Trophoblast cell (in vitro differentiated cells and primary cell): ENCODE measurements around the gene CREB5.

Source experiments
- DNase-seq, 2 donors: peaks; one replicate each; pipeline ENCODE4 v3.0.0-alpha.2; 2016
- H2AFZ ChIP-seq: 2 replicates; pipeline ENCODE4 v1.6.1; 2013; ENCODE audit warnings: low read length, moderate library complexity, mild to moderate bottlenecking; ENCODE audit not compliant: insufficient read depth, poor library complexity
- H2AK5ac ChIP-seq: 2 replicates; pipeline ENCODE4 v1.6.1; 2013; ENCODE audit warnings: mild to moderate bottlenecking, low read length
- H2BK120ac ChIP-seq: 2 replicates; pipeline ENCODE4 v1.6.1; 2013; ENCODE audit warnings: low read length, mild to moderate bottlenecking, moderate library complexity; ENCODE audit not compliant: insufficient read depth, poor library complexity
- H2BK12ac ChIP-seq: 2 replicates; pipeline ENCODE4 v1.6.1; 2013; ENCODE audit warnings: mild to moderate bottlenecking, low read length, moderate library complexity
- H2BK5ac ChIP-seq: 2 replicates; pipeline ENCODE4 v1.6.1; 2013; ENCODE audit warnings: low read length, low read depth, moderate library complexity, mild to moderate bottlenecking; ENCODE audit not compliant: poor library complexity
- H3K14ac ChIP-seq: 2 replicates; pipeline ENCODE4 v1.6.1; 2013; ENCODE audit warnings: mild to moderate bottlenecking, low read length
- H3K18ac ChIP-seq: 2 replicates; pipeline ENCODE4 v1.6.1; 2013; ENCODE audit warnings: mild to moderate bottlenecking, low read length
- H3K23ac ChIP-seq: 2 replicates; pipeline ENCODE4 v1.6.1; 2013; ENCODE audit warnings: low read length
- H3K27ac ChIP-seq: 2 replicates; pipeline ENCODE4 v1.5.1; 2013; ENCODE audit warnings: low read depth, mild to moderate bottlenecking, inconsistent platforms, low read length, moderate library complexity
- H3K27me3 ChIP-seq: 2 replicates; pipeline ENCODE4 v1.6.1; 2013; ENCODE audit warnings: inconsistent platforms, mild to moderate bottlenecking, low read length, moderate library complexity; ENCODE audit not compliant: insufficient read depth
- H3K36me3 ChIP-seq, 2 experiments: 1 replicate in 1 of 2; 2 replicates in 1 of 2; pipeline ENCODE4 v1.6.1; 2013; ENCODE audit warnings: low read length in 2 of 2, mild to moderate bottlenecking in 2 of 2, moderate library complexity in 1 of 2; ENCODE audit not compliant: insufficient read depth in 2 of 2, control insufficient read depth in 1 of 2
- H3K4ac ChIP-seq: 2 replicates; pipeline ENCODE4 v1.6.1; 2013; ENCODE audit warnings: low read depth, mild to moderate bottlenecking, low read length, moderate library complexity
- H3K4me1 ChIP-seq, 2 experiments: 1 replicate in 1 of 2; 2 replicates in 1 of 2; pipeline ENCODE4 v1.6.1; 2013; ENCODE audit warnings: low read length in 2 of 2, mild to moderate bottlenecking in 2 of 2, moderate library complexity in 1 of 2; ENCODE audit not compliant: insufficient read depth in 2 of 2, control insufficient read depth in 1 of 2
- H3K4me2 ChIP-seq: 2 replicates; pipeline ENCODE4 v1.6.1; 2013; ENCODE audit warnings: inconsistent platforms, mild to moderate bottlenecking, low read length, moderate library complexity
- H3K4me3 ChIP-seq: 2 replicates; pipeline ENCODE4 v1.5.1; 2013; ENCODE audit warnings: mild to moderate bottlenecking, low read depth, low read length, inconsistent platforms
- H3K79me1 ChIP-seq: one replicate; pipeline ENCODE4 v1.6.1; 2013; ENCODE audit warnings: low read length
- H3K79me2 ChIP-seq: 2 replicates; pipeline ENCODE4 v1.6.1; 2013; ENCODE audit warnings: low read length, mild to moderate bottlenecking; ENCODE audit not compliant: control insufficient read depth, insufficient read depth, poor library complexity
- H3K9ac ChIP-seq: 2 replicates; pipeline ENCODE4 v1.6.1; 2013; ENCODE audit warnings: mild to moderate bottlenecking, low read length
- H3K9me3 ChIP-seq: 2 replicates; pipeline ENCODE4 v1.6.1; 2013; ENCODE audit warnings: low read depth, mild to moderate bottlenecking, control low read depth, inconsistent platforms, low read length; ENCODE audit not compliant: insufficient read depth
- H4K12ac ChIP-seq: 2 replicates; pipeline ENCODE4 v1.6.1; 2013; ENCODE audit warnings: low read depth, mild to moderate bottlenecking, low read length, moderate library complexity
- H4K8ac ChIP-seq: 2 replicates; pipeline ENCODE4 v1.6.1; 2013; ENCODE audit warnings: low read depth, mild to moderate bottlenecking, low read length, moderate library complexity
- H4K91ac ChIP-seq: one replicate; pipeline ENCODE4 v1.6.1; 2013; ENCODE audit warnings: low read depth, mild to moderate bottlenecking, low read length, moderate library complexity
- WGBS: extraction: QIAGEN DNeasy Blood & Tissue Kit; methylation state at CpG from one replicate; pipeline ENCODE4 v1.1.7; 2013; ENCODE audit warnings: missing lambda C conversion rate; ENCODE audit not compliant: insufficient read length, insufficient coverage; ENCODE audit errors: extremely low coverage; 5-methylcytosine and 5-hydroxymethylcytosine counted together

The CREB5 gene

GRCh38 chr7:28581351-28581750 lies 169.0 kb downstream of the CREB5 start:
- H3K23ac ChIP-seq, result no peak overlapping the region
- H3K9ac ChIP-seq, result no peak overlapping the region
- H3K36me3 ChIP-seq, result no peaks in the 10 kb centered on the region
- no peak overlapping the region for H2AK5ac ChIP-seq
- no peak overlapping the region for H3K27ac ChIP-seq
- no peak overlapping the region for H3K4me2 ChIP-seq
- no peak overlapping the region for H2BK5ac ChIP-seq
- no peak overlapping the region for H2BK12ac ChIP-seq
- H3K79me1 ChIP-seq, result no peaks in the 10 kb centered on the region
- H4K8ac ChIP-seq, result no peak overlapping the region
- peaks cover 3 to 8% of the 10 kb centered on the region in 2 experiments for H3K4me1 ChIP-seq
- no peak overlapping the region for H3K18ac ChIP-seq
- no peaks in the 10 kb centered on the region for H3K27me3 ChIP-seq
- DNase-seq, result no peak
- peaks cover 2% of the 10 kb centered on the region for H3K79me2 ChIP-seq
- no CpG with 5 or more reads among the region's 6 CpGs for WGBS
- no peak overlapping the region for H3K14ac ChIP-seq
- H3K4ac ChIP-seq, result no peak overlapping the region
- no peaks in the 10 kb centered on the region for H3K9me3 ChIP-seq
- no peak overlapping the region for H4K12ac ChIP-seq
- no peak overlapping the region for H2BK120ac ChIP-seq
- H4K91ac ChIP-seq, result no peak overlapping the region
- H3K4me3 ChIP-seq, result no peak overlapping the region
- H2AFZ ChIP-seq, result no peak overlapping the region

- peaks cover 5 to 12% of the 10 kb centered on the region in 2 experiments for H3K4me1 ChIP-seq
- H3K14ac ChIP-seq, result no peak overlapping the region
- H3K9me3 ChIP-seq, result peaks cover 2% of the 10 kb centered on the region
- WGBS, result no CpG with 5 or more reads among the region's 4 CpGs
- no peak overlapping the region for H2AFZ ChIP-seq
- no peak overlapping the region for H2AK5ac ChIP-seq
- no peak overlapping the region for H2BK5ac ChIP-seq
- no peaks in the 10 kb centered on the region for H3K36me3 ChIP-seq
- no peak for DNase-seq
- H3K79me2 ChIP-seq, result peaks cover 2% of the 10 kb centered on the region
- no peak overlapping the region for H2BK12ac ChIP-seq
- H3K4ac ChIP-seq, result no peak overlapping the region
- H3K4me3 ChIP-seq, result no peak overlapping the region
- no peak overlapping the region for H3K4me2 ChIP-seq
- no peak overlapping the region for H3K9ac ChIP-seq
- no peak overlapping the region for H4K12ac ChIP-seq
- H3K23ac ChIP-seq, result no peak overlapping the region
- no peaks in the 10 kb centered on the region for H3K79me1 ChIP-seq
- H3K27ac ChIP-seq, result no peak overlapping the region
- no peak overlapping the region for H4K8ac ChIP-seq
- no peaks in the 10 kb centered on the region for H3K27me3 ChIP-seq
- H4K91ac ChIP-seq, result no peak overlapping the region
- H3K18ac ChIP-seq, result no peak overlapping the region
- no peak overlapping the region for H2BK120ac ChIP-seq
Observed at GRCh38 chr7:28582226-28582625, 169.9 kb downstream of the CREB5 start.

GRCh38 chr7:28584235-28584634 lies 171.9 kb downstream of the CREB5 start:
- Histone ChIP-seq H3K79me2 (peaks cover 2% of the 10 kb centered on the region), H2BK12ac (no peak overlapping the region), H2AFZ (no peak overlapping the region), H4K91ac (no peak overlapping the region), H3K23ac (no peak overlapping the region), H3K18ac (no peak overlapping the region), H3K4me2 (no peak overlapping the region), H3K4ac (no peak overlapping the region), H3K36me3 (no peaks in the 10 kb centered on the region), H3K4me1 (peaks cover 5 to 13% of the 10 kb centered on the region in 2 experiments), H3K9ac (no peak overlapping the region), H3K4me3 (no peak overlapping the region), H2BK5ac (no peak overlapping the region), H3K27me3 (no peaks in the 10 kb centered on the region), H3K27ac (no peak overlapping the region), H2AK5ac (no peak overlapping the region), H3K79me1 (no peaks in the 10 kb centered on the region), H3K9me3 (peaks cover 2% of the 10 kb centered on the region), H4K12ac (no peak overlapping the region), H3K14ac (no peak overlapping the region), H4K8ac (no peak overlapping the region), H2BK120ac (no peak overlapping the region)
- DNase-seq, result no peak
- no CpG with 5 or more reads among the region's 4 CpGs for WGBS

GRCh38 chr7:28586736-28587135 lies 174.4 kb downstream of the CREB5 start:
- no peak overlapping the region for H3K9ac ChIP-seq
- no peak overlapping the region for H2BK5ac ChIP-seq
- no CpG with 5 or more reads among the region's 4 CpGs for WGBS

More at GRCh38 chr7:28586736-28587135, 174.4 kb downstream of the CREB5 start:
- H3K4me3 ChIP-seq, result no peak overlapping the region
- H4K91ac ChIP-seq, result no peak overlapping the region
- H3K23ac ChIP-seq, result no peak overlapping the region
- peaks cover 2% of the 10 kb centered on the region for H3K9me3 ChIP-seq
- no peak overlapping the region for H2AFZ ChIP-seq
- H3K79me1 ChIP-seq, result no peaks in the 10 kb centered on the region
- no peaks in the 10 kb centered on the region for H3K36me3 ChIP-seq
- H3K4me2 ChIP-seq, result no peak overlapping the region
- peaks cover 5 to 13% of the 10 kb centered on the region in 2 experiments for H3K4me1 ChIP-seq
- H2BK12ac ChIP-seq, result no peak overlapping the region
- H3K18ac ChIP-seq, result no peak overlapping the region
- no peak overlapping the region for H3K14ac ChIP-seq
- DNase-seq, result peak in 1 of 2 donors; percentile 36
- H4K12ac ChIP-seq, result no peak overlapping the region
- no peaks in the 10 kb centered on the region for H3K27me3 ChIP-seq
- no peak overlapping the region for H2BK120ac ChIP-seq
- no peak overlapping the region for H2AK5ac ChIP-seq
- no peak overlapping the region for H4K8ac ChIP-seq
- peaks cover 2% of the 10 kb centered on the region for H3K79me2 ChIP-seq
- H3K27ac ChIP-seq, result no peak overlapping the region
- no peak overlapping the region for H3K4ac ChIP-seq
